ENCODE data around the gene CDKN2B-AS1. TPM values are rescaled to one million over a fixed set of nuclear protein-coding genes. Genes with fewer than 3 reads are reported as not detected.

The CDKN2B-AS1 gene
- total RNA-seq, 1 experiment from 2014 or later: not detected

GRCh38 chr9:22054529-22054928, 59.9 kb downstream of the CDKN2B-AS1 start:
- Histone ChIP-seq H3K4ac (ENCODE audit: low read depth, low read length) (no peak overlapping the region), H4K91ac (ENCODE audit: insufficient read length, low read depth, low read length) (no peak overlapping the region), H3K9ac (ENCODE audit: extremely low read depth, insufficient read length, low read length) (no peak overlapping the region), H4K20me1 (ENCODE audit: control insufficient read depth, insufficient read depth, insufficient read length) (no peaks in the 10 kb centered on the region), H3K4me1 (ENCODE audit: insufficient read depth, low read length) (no peaks in the 10 kb centered on the region), H4K8ac (replicated peaks; ENCODE audit: insufficient read length, low read depth, low read length) (no peak overlapping the region), H3T11ph (ENCODE audit: low read length) (no peak overlapping the region), H3K23ac (ENCODE audit: insufficient read length, low read depth, low read length) (no peak overlapping the region), H3K79me2 (ENCODE audit: insufficient read depth, low read length) (no peaks in the 10 kb centered on the region), H2AFZ (ENCODE audit: low read length) (no peak overlapping the region), H3K27ac (ENCODE audit: insufficient read length, low read depth, low read length) (no peak overlapping the region), H3K56ac (ENCODE audit: insufficient read length, low read depth, low read length) (no peak overlapping the region), H3K9me3 (ENCODE audit: control insufficient read depth, low read depth, low read length) (no peaks in the 10 kb centered on the region), H3K23me2 (ENCODE audit: insufficient read length, low read depth, low read length, poor library complexity, severe bottlenecking) (no peaks in the 10 kb centered on the region), H4K5ac (ENCODE audit: insufficient read length, low read depth, low read length) (no peak overlapping the region), H3K14ac (ENCODE audit: insufficient read depth, low read length) (no peak overlapping the region), H3K18ac (ENCODE audit: insufficient read length, low read depth, low read length) (no peak overlapping the region), H2BK120ac (ENCODE audit: low read depth, low read length, poor library complexity, severe bottlenecking) (no peak overlapping the region), H2BK20ac (ENCODE audit: low read depth, low read length, poor library complexity, severe bottlenecking) (no peak overlapping the region), H3K79me1 (ENCODE audit: insufficient read depth, low read depth, low read length, poor library complexity, severe bottlenecking) (no peaks in the 10 kb centered on the region), H2AK5ac (ENCODE audit: insufficient read length, low read length) (no peak overlapping the region), H3K27me3 (ENCODE audit: insufficient read depth, low read length) (no peaks in the 10 kb centered on the region), H3K4me2 (ENCODE audit: insufficient read depth, insufficient read length, low read length) (no peak overlapping the region), H2BK15ac (ENCODE audit: low read depth, low read length) (no peak overlapping the region), H2BK5ac (ENCODE audit: insufficient read length, low read length) (no peak overlapping the region), H2BK12ac (ENCODE audit: insufficient read length, low read depth, low read length) (no peak overlapping the region)
- Mint-ChIP-seq H3K36me3 (ENCODE audit: insufficient read depth in 1 of 3, low read depth in 3 of 3) (peaks cover 0 to 2% (median 0%) of the 10 kb centered on the region in 3 experiments; a peak in 1 of 7 replicates), H3K4me3 (no peak overlapping the region), H3K27ac (no peak overlapping the region), H3K9me3 (peaks cover 0 to 2% of the 10 kb centered on the region in 2 experiments; a peak in 2 of 5 replicates), H3K4me1 (peaks cover 4 to 10% of the 10 kb centered on the region in 2 experiments), H3K27me3 (ENCODE audit: low read depth) (no peaks in the 10 kb centered on the region; the same call in 1 of the 2 replicates)
- WGBS (ENCODE audit: extremely low coverage, insufficient read length, low lambda C conversion rate): no CpG with 5 or more reads among the region's 2 CpGs
- no peak for TF ChIP-seq CTCF (conservative IDR thresholded peaks at IDR 0.05)
- DNase-seq: no peak

Data from H9 (cell line).